H1 (cell line): ENCODE results near the gene SEMA6A. TPM values are rescaled to one million over a fixed set of nuclear protein-coding genes. Genes with fewer than 3 reads are reported as not detected.
A peak's percentile ranks its signal among the peaks of the same experiment; 100 is the strongest.

ENCODE experiments used
- CTCF ChIA-PET: fragments of 300-600 bp; sonication (Branson Sonifier 250); formaldehyde crosslinking; loops from one replicate; lab custom pipeline; 2021; ENCODE audit not compliant: partially characterized antibody; lab: Charles Lee
- POLR2A ChIA-PET: fragments of 300-600 bp; sonication (Branson Sonifier 250); formaldehyde crosslinking; loops from one replicate; lab custom pipeline; 2021; ENCODE audit warnings: inconsistent platforms; ENCODE audit not compliant: partially characterized antibody; lab: Charles Lee
- DNase-seq, 2 experiments: peaks; one replicate each; pipeline versions ENCODE4 v3.0.0 to v3.0.0-alpha.2; 2010 to 2022; ENCODE audit warnings: low spot score in 2 of 2, low read depth in 1 of 2, mixed read lengths in 1 of 2
- FAIRE-seq: peaks from 2 replicates; lab custom pipeline; 2011; peaks lifted over from hg19 to GRCh38; lab: Jason Lieb, UNC
- H2AFZ ChIP-seq: 2 replicates; pipeline ENCODE4 v1.8.1; 2012; ENCODE audit warnings: low read length, inconsistent platforms
- H2AK5ac ChIP-seq: 2 replicates; pipeline ENCODE4 v1.6.1; 2013; ENCODE audit warnings: low read depth, low read length
- H2BK120ac ChIP-seq: replicated peaks from 2 replicates; pipeline ENCODE3; 2013; ENCODE audit warnings: low read depth, low read length, inconsistent platforms
- H2BK12ac ChIP-seq: 2 replicates; pipeline ENCODE4 v1.6.1; 2013; ENCODE audit warnings: low read depth, low read length
- H2BK15ac ChIP-seq: 2 replicates; pipeline ENCODE4 v1.6.1; 2013; ENCODE audit warnings: low read length
- H2BK20ac ChIP-seq: 2 replicates; pipeline ENCODE4 v1.6.1; 2013; ENCODE audit warnings: low read length
- H2BK5ac ChIP-seq: 2 replicates; pipeline ENCODE4 v1.6.1; 2013; ENCODE audit warnings: low read depth, low read length
- H3K14ac ChIP-seq: 2 replicates; pipeline ENCODE4 v1.6.1; 2013; ENCODE audit warnings: inconsistent platforms; ENCODE audit not compliant: insufficient read length
- H3K18ac ChIP-seq: 2 replicates; pipeline ENCODE4 v1.6.1; 2013; ENCODE audit warnings: low read length; ENCODE audit errors: extremely low read depth
- H3K23ac ChIP-seq: 2 replicates; pipeline ENCODE4 v1.6.1; 2013; ENCODE audit warnings: inconsistent platforms; ENCODE audit not compliant: insufficient read length
- H3K23me2 ChIP-seq: 2 replicates; pipeline ENCODE4 v1.6.1; 2013; ENCODE audit warnings: low read depth, low read length
- H3K27ac ChIP-seq: 2 replicates; pipeline ENCODE4 v1.6.1; 2011; ENCODE audit warnings: low read depth, low read length, inconsistent platforms
- H3K27me3 ChIP-seq, 4 experiments: replicated peaks in 1 of 4; 1 replicate in 1 of 4; 2 replicates in 3 of 4; pipeline versions ENCODE4 v1.6.1 to v1.8.1; 2011 to 2013; ENCODE audit warnings: low read length in 3 of 4, mild to moderate bottlenecking in 3 of 4, inconsistent platforms in 2 of 4, mixed read lengths in 2 of 4, moderate library complexity in 1 of 4; ENCODE audit not compliant: control insufficient read depth in 3 of 4, insufficient read depth in 3 of 4; ENCODE audit errors: extremely low read depth in 1 of 4
- H3K36me3 ChIP-seq, 4 experiments: 2 replicates each; pipeline versions ENCODE4 v1.6.1 to v1.8.1; 2011 to 2013; ENCODE audit warnings: mild to moderate bottlenecking in 4 of 4, low read length in 3 of 4, moderate library complexity in 2 of 4, control low read depth in 1 of 4, inconsistent platforms in 1 of 4; ENCODE audit not compliant: insufficient read depth in 4 of 4, control insufficient read depth in 2 of 4
- H3K4ac ChIP-seq: replicated peaks from 2 replicates; pipeline ENCODE3; 2013; ENCODE audit warnings: low read length, low read depth, mixed read lengths, inconsistent platforms; ENCODE audit not compliant: insufficient read length
- H3K4me1 ChIP-seq, 4 experiments: replicated peaks in 1 of 4; 1 replicate in 1 of 4; 2 replicates in 3 of 4; pipeline versions ENCODE4 v1.6.1 to v1.8.1; 2011 to 2013; ENCODE audit warnings: low read length in 3 of 4, inconsistent platforms in 2 of 4, mixed read lengths in 1 of 4; ENCODE audit not compliant: insufficient read depth in 4 of 4, control insufficient read depth in 3 of 4
- H3K4me2 ChIP-seq, 2 experiments: 2 replicates each; pipeline versions ENCODE4 v1.6.1 to v1.8.1; 2011 to 2013; ENCODE audit warnings: low read depth in 2 of 2, low read length in 2 of 2, control low read depth in 1 of 2, inconsistent platforms in 1 of 2, mild to moderate bottlenecking in 1 of 2; ENCODE audit not compliant: insufficient read depth in 1 of 2
- H3K4me3 ChIP-seq, 4 experiments: fragments of 200-600, 300-600 bp in 1 of 4; sonication (generic), shearing (Covaris generic), sonication (Bioruptor Twin) in 1 of 4; 2 replicates each; pipeline versions ENCODE4 v1.5.1 to v1.8.1; 2011 to 2016; ENCODE audit warnings: low read length in 4 of 4, low read depth in 3 of 4, control low read depth in 2 of 4, inconsistent platforms in 2 of 4, mild to moderate bottlenecking in 2 of 4, mixed read lengths in 1 of 4, moderate library complexity in 1 of 4; ENCODE audit not compliant: insufficient read depth in 2 of 4; ENCODE audit errors: extremely low read depth in 1 of 4
- H3K56ac ChIP-seq: replicated peaks from 2 replicates; pipeline ENCODE3; 2013; ENCODE audit warnings: low read depth, mild to moderate bottlenecking, mixed read lengths, low read length, inconsistent platforms; ENCODE audit not compliant: insufficient read length
- H3K79me1 ChIP-seq: 2 replicates; pipeline ENCODE4 v1.6.1; 2013; ENCODE audit warnings: low read depth, low read length, control low read depth
- H3K79me2 ChIP-seq, 2 experiments: 2 replicates each; pipeline versions ENCODE4 v1.6.1 to v1.8.1; 2012 to 2013; ENCODE audit warnings: low read length in 2 of 2, mild to moderate bottlenecking in 2 of 2, inconsistent platforms in 1 of 2; ENCODE audit not compliant: insufficient read depth in 2 of 2, control insufficient read depth in 1 of 2
- H3K9ac ChIP-seq, 4 experiments: replicated peaks in 1 of 4; 1 replicate in 1 of 4; 2 replicates in 3 of 4; pipeline versions ENCODE4 v1.6.1 to v1.8.1; 2011 to 2013; ENCODE audit warnings: low read depth in 3 of 4, low read length in 3 of 4, control low read depth in 2 of 4, mild to moderate bottlenecking in 2 of 4, moderate library complexity in 2 of 4, inconsistent platforms in 1 of 4; ENCODE audit errors: extremely low read depth in 1 of 4
- H3K9me3 ChIP-seq, 2 experiments: 2 replicates each; pipeline versions ENCODE4 v1.6.1 to v1.8.1; 2012 to 2013; ENCODE audit warnings: mild to moderate bottlenecking in 2 of 2, moderate library complexity in 2 of 2, control low read depth in 1 of 2, inconsistent platforms in 1 of 2, low read depth in 1 of 2, low read length in 1 of 2, mixed read lengths in 1 of 2; ENCODE audit not compliant: insufficient read depth in 2 of 2
- H4K20me1 ChIP-seq, 2 experiments: replicated peaks in 1 of 2; 2 replicates each; pipeline versions ENCODE3 to v1.8.1; 2011 to 2013; ENCODE audit warnings: inconsistent platforms in 2 of 2, low read length in 2 of 2, mild to moderate bottlenecking in 1 of 2; ENCODE audit not compliant: insufficient read depth in 2 of 2, control insufficient read depth in 1 of 2
- H4K5ac ChIP-seq: 2 replicates; pipeline ENCODE4 v1.6.1; 2013; ENCODE audit warnings: low read length, low read depth, mixed read lengths, inconsistent platforms; ENCODE audit not compliant: insufficient read length
- H4K8ac ChIP-seq: 2 replicates; pipeline ENCODE4 v1.8.0; 2013; ENCODE audit warnings: mild to moderate bottlenecking, moderate library complexity, low read length, inconsistent platforms; ENCODE audit not compliant: insufficient read depth; ENCODE audit errors: extremely low read depth
- H4K91ac ChIP-seq: replicated peaks from 2 replicates; pipeline ENCODE3; 2013; ENCODE audit warnings: low read length, mixed read lengths, inconsistent platforms; ENCODE audit not compliant: insufficient read length
- ATF3 ChIP-seq: IDR thresholded peaks from 2 replicates; pipeline ENCODE4 v1.6.1; 2011; ENCODE audit warnings: low read depth, mild to moderate bottlenecking, low read length; ENCODE audit not compliant: insufficient read depth
- HDAC2 ChIP-seq, 2 experiments: fragments of 300-600 bp in 1 of 2; sonication (generic) in 1 of 2; IDR thresholded peaks; 2 replicates each; pipeline ENCODE4 v1.6.1; 2011 to 2012; ENCODE audit warnings: low read depth in 2 of 2, low read length in 2 of 2, mild to moderate bottlenecking in 2 of 2, moderate library complexity in 2 of 2, borderline replicate concordance in 1 of 2, inconsistent platforms in 1 of 2
- NRF1 ChIP-seq: IDR thresholded peaks from 2 replicates; pipeline ENCODE4 v1.6.1; 2011; ENCODE audit warnings: mild to moderate bottlenecking, low read depth, low read length, improper control_type of control experiment
- PHF8 ChIP-seq: fragments of 200-600 bp; sonication (generic); conservative IDR thresholded peaks from 2 replicates; pipeline ENCODE4 v1.7.1; 2012; ENCODE audit warnings: low read depth, mild to moderate bottlenecking, inconsistent platforms, low read length, moderate library complexity
- RBBP5 ChIP-seq: IDR thresholded peaks from 2 replicates; pipeline ENCODE4 v1.7.1; 2012; ENCODE audit warnings: low read depth, mild to moderate bottlenecking, inconsistent platforms, low read length, moderate library complexity, borderline replicate concordance
- WGBS, 2 experiments: shearing (Covaris generic) in 1 of 2; methylation state at CpG; one replicate each; pipeline versions ENCODE4 v1.1.6 to v1.1.7; 2013 to 2015; ENCODE audit warnings: low lambda C conversion rate in 2 of 2, mixed read lengths in 2 of 2, inconsistent platforms in 1 of 2, low coverage in 1 of 2, missing lambda C conversion rate in 1 of 2; ENCODE audit not compliant: insufficient replicate concordance in 2 of 2, insufficient coverage in 1 of 2, insufficient read length in 1 of 2; ENCODE audit errors: extremely low coverage in 1 of 2, missing lambda C conversion rate in 1 of 2; 5-methylcytosine and 5-hydroxymethylcytosine counted together
- polyA plus RNA-seq, 7 experiments: library from polyadenylated mRNA; depleted of rRNA in 3 of 7; stranded (reverse) in 5 of 7; unstranded in 2 of 7; fragments of >200 nt in 5 of 7; fragments of 200-250 nt in 2 of 7; gene quantifications; 1 replicate in 5 of 7; 2 replicates in 1 of 7; 4 replicates in 1 of 7; pipeline versions ENCODE4 v1.2.1 to v1.2.3, GENCODE V29; 2011 to 2013; ENCODE audit warnings: missing spikeins in 2 of 7, mixed read lengths in 2 of 7
- total RNA-seq: library from RNA; stranded (reverse); fragmentation: NEBNext Ultra II Directional; extraction: Animal tissue kit (Norgen Biotek cat#: 25700); gene quantifications from 2 replicates; pipeline ENCODE4 v1.2.1, GENCODE V29; 2021

The SEMA6A gene
- total and polyA plus RNA-seq, 2 of the 8 experiments (the other 6 are each of a cell fraction or from before 2014, with no cell fraction given): 78.3 to 277 TPM

GRCh38 chr5:116573702-116574366, 789 bp downstream of the SEMA6A start:
- ChIA-PET CTCF (interaction anchor here (0.6 to 2.1 kb wide), 4 partner anchors 9 to 290 kb away, joined by 3 to 10 read pairs (median 4); no protein-coding TSS in a partner anchor), POLR2A (interaction anchor here (0.6 to 1.6 kb wide), 7 partner anchors 9 to 200 kb away, joined by 3 to 9 read pairs (median 3); no protein-coding TSS in a partner anchor)
- WGBS, 2 experiments: 1% methylated on average over 43 of the region's 61 CpGs; no CpG with 5 or more reads in 1 of the 2 experiments
- Histone ChIP-seq H3K18ac (peak overlapping the region; percentile 96), H3K4me1 (peaks cover 2 to 12% (median 7%) of the 10 kb centered on the region in 4 experiments; a peak in 5 of 7 replicates), H3K36me3 (peaks cover 0 to 31% (median 0%) of the 10 kb centered on the region in 4 experiments; a peak in 1 of 8 replicates), H3K79me1 (no peaks in the 10 kb centered on the region; the same call in 1 of the 2 replicates), H3K9ac (peak overlapping the region; percentile 82 to 91 (median 84)), H2BK12ac (peak overlapping the region; percentile 80; the same call in 1 of the 2 replicates), H3K79me2 (peaks cover 54 to 62% of the 10 kb centered on the region in 2 experiments), H3K4me3 (peak overlapping the region; percentile 86 to 97 (median 90)), H2AFZ (no peak overlapping the region), H2BK5ac (peak overlapping the region; percentile 95), H4K20me1 (peaks cover 18 to 26% of the 10 kb centered on the region in 2 experiments), H2BK15ac (no peak overlapping the region), H3K4me2 (peak overlapping the region; percentile 80 to 86), H3K27me3 (no peaks in the 10 kb centered on the region), H3K56ac (peak overlapping the region; percentile 90), H4K91ac (peak overlapping the region; percentile 90), H3K23ac (no peak overlapping the region), H3K23me2 (peaks cover 9% of the 10 kb centered on the region), H4K5ac (peak overlapping the region; percentile 90), H2BK20ac (no peak overlapping the region), H3K27ac (peak overlapping the region; percentile 76), H2AK5ac (no peak overlapping the region), H3K14ac (no peak overlapping the region), H4K8ac (peak overlapping the region; percentile 69), H3K9me3 (no peaks in the 10 kb centered on the region), H3K4ac (peak overlapping the region; percentile 94), H2BK120ac (peak overlapping the region; percentile 56)
- TF ChIP-seq RBBP5 (peak; percentile 4; the same call in 1 of the 2 replicates), NRF1 (no peak), HDAC2 (IDR thresholded peaks at IDR 0.05; ENCODE audit: borderline replicate concordance in 1 of 2, low read depth in 2 of 2, low read length in 2 of 2) (peak in 1 of 2 experiments; percentile 58; a peak in 1 of 4 replicates), ATF3 (no peak), PHF8 (0 out of 2 replicates have a peak, but pooled peaks have one; percentile 12)
- DNase-seq (no peak), FAIRE-seq (no peak)
